ENCODE measurements around the gene SOWAHA. TPM values are rescaled to one million over a fixed set of nuclear protein-coding genes. Genes with fewer than 3 reads are reported as not detected.

Gene SOWAHA
- total and polyA plus RNA-seq, 2 donors (not counting 1 experiment from before 2014, with no cell fraction given): not detected

- intact Hi-C loops (cut with micrococcal nuclease): no loop called here
- DNase-seq (no peak), ATAC-seq (ENCODE audit: low read depth) (no peak)
- Histone ChIP-seq H3K9ac (ENCODE audit: low read length) (no peak overlapping the region), H3K27ac (ENCODE audit: low read length in 2 of 2) (no peak overlapping the region), H3K27me3 (replicated peaks in 1 of 4; ENCODE audit: control extremely low read depth in 1 of 4, control insufficient read depth in 3 of 4, insufficient read depth in 4 of 4, low read length in 3 of 4) (peaks cover 0 to 19% (median 5%) of the 10 kb centered on the region in 4 experiments), H3K4me2 (replicated peaks; ENCODE audit: low read depth, low read length, poor library complexity, severe bottlenecking) (no peak overlapping the region), H3K4me3 (ENCODE audit: control extremely low read depth in 1 of 5, extremely low read depth in 1 of 5, insufficient read depth in 1 of 5, low read depth in 2 of 5, low read length in 4 of 5) (no peak overlapping the region), H3K79me2 (ENCODE audit: control insufficient read depth, insufficient read depth, low read length) (no peaks in the 10 kb centered on the region), H3K9me3 (ENCODE audit: control extremely low read depth in 1 of 3, control insufficient read depth in 2 of 3, insufficient read depth in 1 of 3, low read length in 2 of 3) (no peaks in the 10 kb centered on the region), H3K4me1 (ENCODE audit: control insufficient read depth in 2 of 2, insufficient read depth in 2 of 2, low read length in 2 of 2) (no peaks in the 10 kb centered on the region), H3K36me3 (replicated peaks in 1 of 2; ENCODE audit: control extremely low read depth in 1 of 2, control insufficient read depth in 1 of 2, extremely low read depth in 1 of 2, insufficient read depth in 2 of 2, low read length in 1 of 2) (no peaks in the 10 kb centered on the region), H4K20me1 (ENCODE audit: control insufficient read depth, insufficient read depth, low read length, poor library complexity, severe bottlenecking) (no peaks in the 10 kb centered on the region), H2AFZ (ENCODE audit: insufficient read depth, low read depth, low read length, poor library complexity, severe bottlenecking) (no peak overlapping the region)
- Mint-ChIP-seq H3K9me3 (ENCODE audit: insufficient read depth) (no peaks in the 10 kb centered on the region), H3K4me3 (no peak overlapping the region), H3K27ac (no peak overlapping the region), H3K4me1 (no peaks in the 10 kb centered on the region), H3K27me3 (peaks cover 33% of the 10 kb centered on the region)
- WGBS (ENCODE audit: insufficient coverage): no CpG with 5 or more reads among the region's 1 CpG
- TF ChIP-seq CTCF (IDR thresholded peaks at IDR 0.05) (no peak), EZH2 (IDR thresholded peaks at IDR 0.05; ENCODE audit: borderline replicate concordance, insufficient read depth, low read depth, low read length, poor library complexity, severe bottlenecking) (no peak)
- ChIA-PET CTCF (no interaction called here), POLR2A (interaction anchor here (0.7 kb wide), 1 partner anchor 360 kb away, joined by 10 read pairs; no protein-coding TSS in a partner anchor)
Measured at GRCh38 chr5:132788508-132788907, 24.6 kb upstream of the SOWAHA start.

- Histone ChIP-seq H3K4me1 (ENCODE audit: control insufficient read depth in 2 of 2, insufficient read depth in 2 of 2, low read length in 2 of 2) (no peaks in the 10 kb centered on the region), H3K36me3 (replicated peaks in 1 of 2; ENCODE audit: control extremely low read depth in 1 of 2, control insufficient read depth in 1 of 2, extremely low read depth in 1 of 2, insufficient read depth in 2 of 2, low read length in 1 of 2) (no peaks in the 10 kb centered on the region), H3K4me2 (replicated peaks; ENCODE audit: low read depth, low read length, poor library complexity, severe bottlenecking) (no peak overlapping the region), H3K79me2 (ENCODE audit: control insufficient read depth, insufficient read depth, low read length) (no peaks in the 10 kb centered on the region), H3K4me3 (ENCODE audit: control extremely low read depth in 1 of 5, extremely low read depth in 1 of 5, insufficient read depth in 1 of 5, low read depth in 2 of 5, low read length in 4 of 5) (no peak overlapping the region), H2AFZ (ENCODE audit: insufficient read depth, low read depth, low read length, poor library complexity, severe bottlenecking) (no peak overlapping the region), H3K27me3 (replicated peaks in 1 of 4; ENCODE audit: control extremely low read depth in 1 of 4, control insufficient read depth in 3 of 4, insufficient read depth in 4 of 4, low read length in 3 of 4) (peaks cover 0 to 12% (median 2%) of the 10 kb centered on the region in 4 experiments), H4K20me1 (ENCODE audit: control insufficient read depth, insufficient read depth, low read length, poor library complexity, severe bottlenecking) (no peaks in the 10 kb centered on the region), H3K9me3 (ENCODE audit: control extremely low read depth in 1 of 3, control insufficient read depth in 2 of 3, insufficient read depth in 1 of 3, low read length in 2 of 3) (no peaks in the 10 kb centered on the region), H3K9ac (ENCODE audit: low read length) (no peak overlapping the region), H3K27ac (ENCODE audit: low read length in 2 of 2) (no peak overlapping the region)
- ChIA-PET CTCF (interaction anchor here (0.6 kb wide), 1 partner anchor 514 kb away, joined by 3 read pairs; no protein-coding TSS in a partner anchor), POLR2A (no interaction called here)
- H3K27me3 Mint-ChIP-seq: peaks cover 35% of the 10 kb centered on the region
- no peaks in the 10 kb centered on the region for H3K4me1 Mint-ChIP-seq
- H3K4me3 Mint-ChIP-seq: no peak overlapping the region
- H3K9me3 Mint-ChIP-seq (ENCODE audit: insufficient read depth): no peaks in the 10 kb centered on the region
- intact Hi-C loops (cut with micrococcal nuclease): no loop called here
- no peak overlapping the region for H3K27ac Mint-ChIP-seq
- TF ChIP-seq EZH2 (IDR thresholded peaks at IDR 0.05; ENCODE audit: borderline replicate concordance, insufficient read depth, low read depth, low read length, poor library complexity, severe bottlenecking) (no peak), CTCF (IDR thresholded peaks at IDR 0.05) (no peak)
- DNase-seq (no peak), ATAC-seq (ENCODE audit: low read depth) (no peak)
- 94% methylated on average over 7 of the region's 8 CpGs for WGBS (ENCODE audit: insufficient coverage)
Measured at GRCh38 chr5:132788990-132789886, 23.9 kb upstream of the SOWAHA start.
